GM12878 (cell line): Measurements from ENCODE around the gene UXS1. TPM values are rescaled to one million over a fixed set of nuclear protein-coding genes. Genes with fewer than 3 reads are reported as not detected.

Source experiments
- BCL11A ChIP-seq: IDR thresholded peaks from 2 replicates; pipeline ENCODE4 v1.6.1; 2011; ENCODE audit warnings: low read depth, low read length
- CUX1 ChIP-seq: IDR thresholded peaks from 2 replicates; pipeline ENCODE4 v1.6.1; 2012; ENCODE audit warnings: improper control_type of control experiment, low read depth, low read length; ENCODE audit not compliant: insufficient replicate concordance
- ELK1 ChIP-seq: IDR thresholded peaks from 2 replicates; pipeline ENCODE4 v1.6.1; 2012; ENCODE audit warnings: low read depth, low read length, improper control_type of control experiment
- ESRRA ChIP-seq: IDR thresholded peaks from 2 replicates; pipeline ENCODE4 v1.6.1; 2012; ENCODE audit warnings: mild to moderate bottlenecking, low read length, improper control_type of control experiment
- FOS ChIP-seq: IDR thresholded peaks from 3 replicates; pipeline ENCODE4 v1.6.1; 2011; ENCODE audit warnings: borderline replicate concordance; ENCODE audit not compliant: insufficient read length; ENCODE audit errors: extremely low read depth
- FOXM1 ChIP-seq: IDR thresholded peaks from 2 replicates; pipeline ENCODE4 v1.6.1; 2012; ENCODE audit warnings: low read depth, mild to moderate bottlenecking, inconsistent platforms, low read length, moderate library complexity
- IRF3 ChIP-seq: fragments of 450-650 bp; IDR thresholded peaks from 2 replicates; pipeline ENCODE4 v1.6.1; 2014; ENCODE audit warnings: mild to moderate bottlenecking
- MAX ChIP-seq: IDR thresholded peaks from 2 replicates; pipeline ENCODE4 v1.6.1; 2012; ENCODE audit warnings: low read depth, low read length, improper control_type of control experiment
- NBN ChIP-seq: fragments of 450-650 bp; IDR thresholded peaks from 2 replicates; pipeline ENCODE4 v1.6.1; 2016
- NKRF ChIP-seq: fragments of 450-650 bp; conservative IDR thresholded peaks from 2 replicates; pipeline ENCODE4 v1.6.1; 2017; ENCODE audit warnings: mild to moderate bottlenecking, moderate library complexity
- PBX3 ChIP-seq: IDR thresholded peaks from 2 replicates; pipeline ENCODE4 v1.6.1; 2011; ENCODE audit warnings: mild to moderate bottlenecking, low read depth, low read length, moderate library complexity; ENCODE audit not compliant: insufficient replicate concordance
- POU2F2 ChIP-seq: IDR thresholded peaks from 3 replicates; pipeline ENCODE4 v1.6.1; 2011; ENCODE audit warnings: low read depth, mild to moderate bottlenecking, low read length, borderline replicate concordance
- RELA ChIP-seq: fragments of 450-650 bp; IDR thresholded peaks from 2 replicates; pipeline ENCODE4 v1.8.0; 2014; ENCODE audit warnings: borderline replicate concordance; ENCODE audit not compliant: partially characterized antibody
- SREBF2 ChIP-seq: IDR thresholded peaks from 2 replicates; pipeline ENCODE4 v1.6.1; 2012; ENCODE audit warnings: mild to moderate bottlenecking, low read length
- SUPT20H ChIP-seq: IDR thresholded peaks from 2 replicates; pipeline ENCODE4 v1.6.1; 2011; ENCODE audit warnings: low read depth, mild to moderate bottlenecking, low read length, moderate library complexity, borderline replicate concordance; ENCODE audit not compliant: control insufficient read depth
- polyA plus RNA-seq, 11 experiments: library from polyadenylated mRNA; depleted of rRNA in 4 of 11; unstranded in 6 of 11; stranded (reverse) in 5 of 11; fragments of >200 nt; fragmentation: Nextera tagmentation in 4 of 11; fragmentation: Illumina TruSeq in 1 of 11; extraction: Ambion mirVana in 4 of 11; extraction: Trizol in 1 of 11; gene quantifications; 1 replicate in 1 of 11; 2 replicates in 10 of 11; pipeline versions ENCODE4 v1.2.1 to v1.2.3, GENCODE V29; 2011 to 2016; ENCODE audit warnings: inconsistent platforms in 2 of 11, missing spikeins in 2 of 11, low read depth in 1 of 11
- total RNA-seq, 4 experiments: library from RNA; depleted of rRNA in 3 of 4; stranded (reverse); fragments of >200 nt in 3 of 4; fragmentation: Illumina TruSeq in 1 of 4; extraction: Trizol in 1 of 4; gene quantifications; 2 replicates each; pipeline versions ENCODE4 v1.2.1 to v1.2.3, GENCODE V29; 2013 to 2021

The UXS1 gene
- total and polyA plus RNA-seq, 10 of the 15 experiments (the other 5 are each of a cell fraction or from before 2014, with no cell fraction given) = 6.0 to 25.4 (median 24.0) TPM

GRCh38 chr2:106192752-106193689 lies 1.1 kb downstream of the UXS1 start (continued):
- TF ChIP-seq POU2F2 (no peak), SUPT20H (no peak), ELK1 (no peak), ESRRA (no peak), NBN (0 out of 2 replicates have a peak, but pooled peaks have one; percentile 42), BCL11A (no peak), CUX1 (no peak), FOXM1 (0 out of 2 replicates have a peak, but pooled peaks have one; percentile 33), IRF3 (no peak), PBX3 (peak; percentile 49), NKRF (peak; percentile 35; the same call in 1 of the 2 replicates), MAX (no peak), SREBF2 (no peak), FOS (no peak), RELA (no peak)
